ENCODE measurements around the gene MYO7B.

The MYO7B gene

GRCh38 chr2:127606625-127607398 lies 71.3 kb downstream of the MYO7B start:
- no peak for DNase-seq (ENCODE audit: extremely low read depth, low read depth)
- TF ChIP-seq CTCF (IDR thresholded peaks at IDR 0.05; ENCODE audit: low read depth, low read length, missing control alignments): no peak
- H3K4me3 ChIP-seq (replicated peaks; ENCODE audit: low read depth, low read length): no peak overlapping the region

GRCh38 chr2:127607399-127607908 lies 72.0 kb downstream of the MYO7B start:
- DNase-seq (ENCODE audit: extremely low read depth, low read depth): no peak

GRCh38 chr2:127608061-127609030 lies 72.9 kb downstream of the MYO7B start:
- TF ChIP-seq CTCF (IDR thresholded peaks at IDR 0.05; ENCODE audit: low read depth, low read length, missing control alignments): no peak
- DNase-seq (ENCODE audit: extremely low read depth, low read depth): no peak
- H3K4me3 ChIP-seq (replicated peaks; ENCODE audit: low read depth, low read length): no peak overlapping the region

More at GRCh38 chr2:127607399-127607908, 72.0 kb downstream of the MYO7B start:
- H3K4me3 ChIP-seq (replicated peaks; ENCODE audit: low read depth, low read length): no peak overlapping the region
- no peak for TF ChIP-seq CTCF (IDR thresholded peaks at IDR 0.05; ENCODE audit: low read depth, low read length, missing control alignments)

- DNase-seq (ENCODE audit: extremely low read depth, low read depth): no peak
- no peak for TF ChIP-seq CTCF (IDR thresholded peaks at IDR 0.05; ENCODE audit: low read depth, low read length, missing control alignments)
- no peak overlapping the region for H3K4me3 ChIP-seq (replicated peaks; ENCODE audit: low read depth, low read length)
Observed at GRCh38 chr2:127609031-127609751, 73.7 kb downstream of the MYO7B start.

GRCh38 chr2:127609818-127610217 lies 74.3 kb downstream of the MYO7B start:
- no peak for TF ChIP-seq CTCF (IDR thresholded peaks at IDR 0.05; ENCODE audit: low read depth, low read length, missing control alignments)
- DNase-seq (ENCODE audit: extremely low read depth, low read depth): no peak
- H3K4me3 ChIP-seq (replicated peaks; ENCODE audit: low read depth, low read length): no peak overlapping the region

- DNase-seq (ENCODE audit: extremely low read depth, low read depth): no peak
- no peak for TF ChIP-seq CTCF (IDR thresholded peaks at IDR 0.05; ENCODE audit: low read depth, low read length, missing control alignments)
- H3K4me3 ChIP-seq (replicated peaks; ENCODE audit: low read depth, low read length): no peak overlapping the region
Observed at GRCh38 chr2:127610561-127610960, 75.1 kb downstream of the MYO7B start.
